ENCODE data around the gene GPR15LG. TPM values are rescaled to one million over a fixed set of nuclear protein-coding genes. Genes with fewer than 3 reads are reported as not detected.

Gene GPR15LG
- total RNA-seq, 4 donors from 2014 or later, result not detected

DNA sequence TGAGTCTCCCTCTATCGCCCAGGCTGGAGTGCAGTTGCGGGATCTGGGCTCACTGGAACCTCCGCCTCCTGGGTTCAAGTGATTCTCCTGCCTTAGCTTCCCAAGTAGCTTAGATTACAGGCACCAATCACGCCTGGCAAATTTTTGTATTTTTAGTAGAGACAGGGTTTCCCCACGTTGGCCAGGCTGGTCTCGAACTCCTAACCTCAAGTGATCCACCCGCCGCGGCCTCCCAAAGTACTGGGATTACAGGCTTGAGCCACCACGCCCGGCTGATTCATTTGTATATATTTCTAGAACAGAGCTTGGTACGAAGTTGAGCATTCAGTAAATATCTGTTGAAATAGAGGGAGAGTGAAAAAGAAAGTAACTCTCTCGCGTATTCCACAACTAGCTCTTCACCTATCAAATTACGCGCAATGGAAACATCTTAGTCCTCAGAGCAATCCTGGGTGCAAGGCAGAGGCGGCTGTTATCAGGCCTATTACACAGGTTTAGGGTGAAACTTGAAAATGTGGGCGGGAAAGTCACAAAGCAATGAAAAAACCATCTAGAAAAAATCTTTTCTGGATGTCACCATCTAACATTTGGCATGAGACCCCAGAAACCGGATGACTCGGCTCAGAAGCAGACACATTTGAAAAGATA is 35.0 kb upstream of the GPR15LG start:
- Histone ChIP-seq H3K4me3 (peak overlapping the region; percentile 87 to 98), H3K36me3 (no peaks in the 10 kb centered on the region), H3K9me3 (no peaks in the 10 kb centered on the region), H3K4me1 (peaks cover 0 to 7% of the 10 kb centered on the region in 2 donors), H3K27me3 (no peaks in the 10 kb centered on the region), H3K27ac (peak overlapping the region; percentile 83 to 91)
- peak in 1 of 2 donors; percentile 22 for DNase-seq
- intact Hi-C loops (cut with DNase I; ENCODE audit: low total_unique reads), result no loop called here
- TF ChIP-seq CTCF (IDR thresholded peaks at IDR 0.05) (no peak), POLR2A (IDR thresholded peaks at IDR 0.05) (no peak)

GRCh38 chr10:84139126-84140035 is 34.2 kb upstream of the GPR15LG start, which contains the start of gene GHITM:
Gene GHITM, plus strand, starts transcription at chr10:84139509. Its CDS starts 1,992 bp downstream, at chr10:84141501.
- Histone ChIP-seq H3K4me3 (peak within 1 kb of the TSS; percentile 87 to 98), H3K9me3 (no peaks in the 10 kb centered on the region), H3K27me3 (no peaks in the 10 kb centered on the region), H3K27ac (peak within 1 kb of the TSS; percentile 91 to 92), H3K4me1 (peaks cover 0 to 7% of the 10 kb centered on the region in 2 donors), H3K36me3 (no peaks in the 10 kb centered on the region)
- TF ChIP-seq CTCF (IDR thresholded peaks at IDR 0.05) (peak in 3 of 4 experiments; percentile 42 to 60 (median 46)), POLR2A (IDR thresholded peaks at IDR 0.05) (peak; percentile 71 to 88)
- peak; percentile 99 to 100 for DNase-seq
- intact Hi-C loops (cut with DNase I; ENCODE audit: low total_unique reads), result no loop called here

DNA sequence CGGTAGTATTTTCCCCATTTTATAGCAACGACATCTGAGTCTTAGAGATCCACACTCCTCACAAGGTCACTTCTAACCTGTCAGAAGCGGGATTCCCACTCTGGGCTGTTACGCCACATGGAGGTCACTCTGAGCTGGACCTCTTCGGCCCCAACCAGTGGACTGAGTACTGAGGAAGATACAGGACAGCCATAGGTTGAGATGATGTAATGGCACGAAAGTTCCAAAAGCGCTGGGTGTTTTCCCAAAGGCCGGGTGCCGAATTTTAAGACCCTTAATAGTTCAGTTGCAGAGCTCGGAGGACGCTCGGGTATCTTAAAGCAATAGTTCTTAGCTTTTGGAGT is 33.6 kb upstream of the GPR15LG start:
- Histone ChIP-seq H3K27me3 (no peaks in the 10 kb centered on the region), H3K36me3 (no peaks in the 10 kb centered on the region), H3K4me1 (peaks cover 0 to 7% of the 10 kb centered on the region in 2 donors), H3K4me3 (peak overlapping the region; percentile 87 to 98), H3K9me3 (no peaks in the 10 kb centered on the region), H3K27ac (peak overlapping the region; percentile 91 to 92)
- intact Hi-C loops (cut with DNase I; ENCODE audit: low total_unique reads), result no loop called here
- DNase-seq, result peak in 1 of 2 donors; percentile 19
- TF ChIP-seq POLR2A (IDR thresholded peaks at IDR 0.05), result no peak
- TF ChIP-seq CTCF (IDR thresholded peaks at IDR 0.05), result no peak

DNA sequence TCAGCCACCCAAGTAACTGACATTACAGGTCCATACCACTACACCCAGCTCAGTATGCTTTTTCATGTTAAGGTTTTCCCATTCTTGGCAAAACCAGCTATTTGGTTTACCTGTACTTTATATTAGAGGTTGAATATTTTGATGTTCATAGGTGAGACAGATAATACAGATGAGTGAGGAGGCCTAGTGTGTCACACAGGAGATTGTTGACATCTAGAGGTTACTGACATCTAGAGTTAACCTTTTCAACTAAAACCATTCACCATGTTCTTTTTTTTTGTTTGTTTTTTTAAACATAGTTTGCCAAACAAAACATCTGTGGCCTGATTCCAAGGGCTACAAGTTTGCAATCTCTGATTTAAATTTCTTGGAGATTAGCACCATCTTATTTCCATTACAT is 26.3 kb upstream of the GPR15LG start:
- Histone ChIP-seq H3K27ac (no peak overlapping the region), H3K27me3 (no peaks in the 10 kb centered on the region), H3K4me1 (no peaks in the 10 kb centered on the region), H3K9me3 (no peaks in the 10 kb centered on the region), H3K4me3 (no peak overlapping the region), H3K36me3 (peaks cover 0 to 2% of the 10 kb centered on the region in 2 donors)
- DNase-seq, result no peak
- TF ChIP-seq CTCF (IDR thresholded peaks at IDR 0.05) (no peak), POLR2A (IDR thresholded peaks at IDR 0.05) (no peak)
- intact Hi-C loops (cut with DNase I; ENCODE audit: low total_unique reads), result no loop called here
